Lung (tissue), 12 donors: ENCODE data around the gene TOR1AIP2. TPM values are rescaled to one million over a fixed set of nuclear protein-coding genes. Genes with fewer than 3 reads are reported as not detected.

ENCODE experiments used
- ATAC-seq: fragments of 200-7000 bp; cut with Tn5 transposase; one replicate; pipeline ENCODE4 v1.9.1; 2020; ENCODE audit warnings: moderate number of reproducible peaks; ENCODE audit not compliant: insufficient read depth, low FRiP score
- DNase-seq, 3 donors: peaks; one replicate each; pipeline ENCODE4 v3.0.0-alpha.2; 2013 to 2017
- H3K27ac ChIP-seq, 2 donors: one replicate each; pipeline ENCODE4 v1.5.1; 2013; ENCODE audit warnings: mild to moderate bottlenecking in 2 of 2, moderate library complexity in 2 of 2, control low read depth in 1 of 2, inconsistent platforms in 1 of 2, low read depth in 1 of 2, low read length in 1 of 2
- H3K27me3 ChIP-seq, 3 donors: one replicate each; pipeline ENCODE4 v1.5.1; 2013; ENCODE audit warnings: low read length in 2 of 3; ENCODE audit not compliant: control insufficient read depth in 3 of 3, insufficient read depth in 3 of 3
- H3K36me3 ChIP-seq, 4 donors: one replicate each; pipeline ENCODE4 v1.5.1; 2013; ENCODE audit warnings: low read length in 4 of 4, mild to moderate bottlenecking in 1 of 4, moderate library complexity in 1 of 4; ENCODE audit not compliant: control insufficient read depth in 4 of 4, insufficient read depth in 4 of 4
- H3K4me1 ChIP-seq, 5 donors: one replicate each; pipeline ENCODE4 v1.5.1; 2013; ENCODE audit warnings: low read length in 5 of 5, mild to moderate bottlenecking in 2 of 5, moderate library complexity in 1 of 5; ENCODE audit not compliant: control insufficient read depth in 5 of 5, insufficient read depth in 5 of 5
- H3K4me3 ChIP-seq: one replicate; pipeline ENCODE4 v1.5.1; 2013; ENCODE audit warnings: mild to moderate bottlenecking, control low read depth, moderate library complexity
- H3K9ac ChIP-seq, 2 donors: one replicate each; pipeline ENCODE4 v1.5.1; 2013; ENCODE audit warnings: low read length in 2 of 2, control low read depth in 1 of 2; ENCODE audit not compliant: insufficient read depth in 1 of 2
- H3K9me3 ChIP-seq, 4 donors: one replicate each; pipeline ENCODE4 v1.5.1; 2013; ENCODE audit warnings: low read length in 3 of 4, mild to moderate bottlenecking in 1 of 4, moderate library complexity in 1 of 4; ENCODE audit not compliant: control insufficient read depth in 4 of 4, insufficient read depth in 3 of 4
- CTCF ChIP-seq: IDR thresholded peaks from 2 replicates; pipeline ENCODE4 v1.5.1; 2012; ENCODE audit warnings: mild to moderate bottlenecking; ENCODE audit errors: control extremely low read depth, extremely low read depth
- WGBS, 2 donors: extraction: QIAGEN DNeasy Blood & Tissue Kit; methylation state at CpG; one replicate each; pipeline ENCODE4 v1.1.7; 2013; 5-methylcytosine and 5-hydroxymethylcytosine counted together
- polyA plus RNA-seq, 2 donors: library from polyadenylated mRNA; stranded (reverse); fragments of 200-250 nt; gene quantifications; one replicate each; pipeline ENCODE4 v1.2.1, GENCODE V29; 2013
- total RNA-seq, 2 donors: library from RNA; depleted of rRNA in 1 of 2; stranded (reverse); fragments of >200 nt in 1 of 2; gene quantifications; one replicate each; pipeline ENCODE4 v1.2.1, GENCODE V29; 2014 to 2021
- donor health status: control.
- donor health status: control.
- donor health status: Bipolar disorder and iron deficiency.
- donor health status: healthy.
- donor health status: DM: yes; HTN: yes; CAD: no.

Gene TOR1AIP2
- total and polyA plus RNA-seq, 4 donors, result 10.1 to 118 (median 51.6) TPM

DNA sequence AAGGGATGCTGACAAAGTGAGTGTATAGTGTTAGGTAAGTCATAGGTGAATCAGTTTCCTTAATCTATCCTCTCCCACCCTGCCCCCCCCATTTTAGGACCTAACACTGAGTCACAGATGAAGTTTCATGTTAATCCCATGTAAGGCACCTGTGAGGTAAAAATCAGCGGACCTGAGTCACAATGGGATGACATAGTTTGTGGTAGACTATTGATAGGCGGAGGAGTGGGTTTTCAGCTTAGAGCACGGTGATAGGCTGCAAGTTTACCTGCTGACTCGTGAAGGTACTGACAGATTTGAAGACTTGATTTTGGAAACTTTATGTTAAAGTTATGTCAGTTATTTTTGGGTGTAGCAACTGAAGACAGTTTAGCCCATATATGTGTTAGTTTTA, 6.1 kb upstream of the TOR1AIP2 start:
- H3K27ac ChIP-seq, result peak overlapping the region in 1 of 2 donors; percentile 88

GRCh38 chr1:179883040-179883744, 5.6 kb upstream of the TOR1AIP2 start:
- peak overlapping the region; percentile 88 to 96 for H3K27ac ChIP-seq
- H3K9ac ChIP-seq, result peak overlapping the region; percentile 80 to 85
- TF ChIP-seq CTCF, result no peak
- peaks cover 0 to 21% (median 1%) of the 10 kb centered on the region in 5 donors for H3K4me1 ChIP-seq
- H3K27me3 ChIP-seq, result no peaks in the 10 kb centered on the region
- ATAC-seq (peak; percentile 6), DNase-seq (peak in 2 of 3 donors; percentile 14 to 18)
- H3K36me3 ChIP-seq, result peaks cover 2 to 14% (median 8%) of the 10 kb centered on the region in 4 donors
- H3K4me3 ChIP-seq, result peak overlapping the region; percentile 89
- H3K9me3 ChIP-seq, result no peaks in the 10 kb centered on the region
- 0% methylated on average over 24 to 26 of the region's 26 CpGs for WGBS, 2 donors

More for the DNA sequence above, 6.1 kb upstream of the TOR1AIP2 start:
- peaks cover 2 to 14% (median 8%) of the 10 kb centered on the region in 4 donors for H3K36me3 ChIP-seq
- DNase-seq (peak; percentile 8 to 16 (median 14)), ATAC-seq (no peak)
- WGBS, 2 donors, result 22 to 23% methylated on average over 4 of the region's 4 CpGs
- H3K9ac ChIP-seq, result peak overlapping the region; percentile 3 to 85
- H3K4me3 ChIP-seq, result peak overlapping the region; percentile 89
- H3K4me1 ChIP-seq, result peaks cover 0 to 21% (median 2%) of the 10 kb centered on the region in 5 donors
- H3K27me3 ChIP-seq, result no peaks in the 10 kb centered on the region
- TF ChIP-seq CTCF, result no peak
- no peaks in the 10 kb centered on the region for H3K9me3 ChIP-seq

- ATAC-seq, result peak; percentile 93
- H3K9me3 ChIP-seq, result no peaks in the 10 kb centered on the region
- 0% methylated on average over 64 to 72 of the region's 72 CpGs for whole genome bisulfite sequencing, 2 donors
- H3K36me3 ChIP-seq, result peaks cover 2 to 10% (median 8%) of the 10 kb centered on the region in 4 donors
- peak within 1 kb of the TSS; percentile 89 for H3K4me3 ChIP-seq
- peak; percentile 33 for TF ChIP-seq CTCF
- peak; percentile 99 for DNase-seq
- peaks cover 0 to 25% (median 0%) of the 10 kb centered on the region in 5 donors for H3K4me1 ChIP-seq
- peak within 1 kb of the TSS; percentile 98 to 99 for H3K27ac ChIP-seq
- peak within 1 kb of the TSS; percentile 94 to 97 for H3K9ac ChIP-seq
- no peaks in the 10 kb centered on the region for H3K27me3 ChIP-seq
These were observed 4.8 kb upstream of the TOR1AIP2 start, which contains the start of gene TOR1AIP1 for GRCh38 chr1:179882253-179883039. TOR1AIP1 (plus strand) TSS chr1:179882285; CDS start chr1:179882503, 218 bp downstream.
